HG03095 (cell line): ENCODE measurements around the gene SOX13.
"Not testable (repeated sequence)": the region's sequence is repeated elsewhere in the genome, so short reads cannot be mapped to it uniquely, and the experiment has no call there.

ENCODE experiments used
- ATAC-seq: cut with Tn5 transposase; IDR thresholded peaks from one replicate; pipeline ENCODE4 v1.9.1; 2021; ENCODE audit warnings: moderate library complexity; ENCODE audit not compliant: unreplicated experiment

SOX13 gene

GRCh38 chr1:204072931-204073836, at the start of gene SOX13:
Gene SOX13 (plus strand): TSS chr1:204073115. CDS start chr1:204112916, 39,801 bp downstream.
- ATAC-seq = no peak

GRCh38 chr1:204025917-204026707, 46.8 kb upstream of the SOX13 start:
- ATAC-seq = no peak

- no peak for ATAC-seq
Measured at GRCh38 chr1:204027446-204027845, 45.5 kb upstream of the SOX13 start.

GRCh38 chr1:204029016-204029415, 43.9 kb upstream of the SOX13 start:
- ATAC-seq = no peak

GRCh38 chr1:204031098-204031710, 41.7 kb upstream of the SOX13 start:
- ATAC-seq = no peak

GRCh38 chr1:204032642-204033235, 40.2 kb upstream of the SOX13 start:
- ATAC-seq = no peak

- no peak for ATAC-seq
Measured at GRCh38 chr1:204033306-204033705, 39.6 kb upstream of the SOX13 start.

GRCh38 chr1:204036882-204037655, 35.8 kb upstream of the SOX13 start:
- no peak for ATAC-seq

GRCh38 chr1:204041232-204041767, 31.6 kb upstream of the SOX13 start:
- ATAC-seq = no peak

- no peak for ATAC-seq
Measured at GRCh38 chr1:204041803-204042505, 31.0 kb upstream of the SOX13 start.

GRCh38 chr1:204042516-204042915, 30.4 kb upstream of the SOX13 start:
- no peak for ATAC-seq

GRCh38 chr1:204043680-204044079, 29.2 kb upstream of the SOX13 start:
- ATAC-seq = no peak

GRCh38 chr1:204044448-204044847, 28.5 kb upstream of the SOX13 start:
- no peak for ATAC-seq

- ATAC-seq = no peak
Measured at GRCh38 chr1:204045430-204045829, 27.5 kb upstream of the SOX13 start.

- ATAC-seq = no peak
Measured at GRCh38 chr1:204046346-204046745, 26.6 kb upstream of the SOX13 start.

- not testable (repeated sequence) for ATAC-seq
Measured at GRCh38 chr1:204048796-204049195, 24.1 kb upstream of the SOX13 start.

GRCh38 chr1:204051258-204051657, 21.7 kb upstream of the SOX13 start:
- no peak for ATAC-seq

GRCh38 chr1:204051718-204052117, 21.2 kb upstream of the SOX13 start:
- no peak for ATAC-seq

GRCh38 chr1:204053893-204054292, 19.0 kb upstream of the SOX13 start:
- no peak for ATAC-seq
